ENCODE measurements around the gene FEM1A. TPM values are rescaled to one million over a fixed set of nuclear protein-coding genes. Genes with fewer than 3 reads are reported as not detected.
A peak's percentile ranks its signal among the peaks of the same experiment; 100 is the strongest.

The FEM1A gene
- total and polyA plus RNA-seq, 9 of the 15 experiments (the other 6 are each of a cell fraction or from before 2014, with no cell fraction given), result 0.08 to 19.0 (median 6.8) TPM

GRCh38 chr19:4768934-4769777, 22.4 kb upstream of the FEM1A start (continued):
- TF ChIP-seq, protein P1, sequence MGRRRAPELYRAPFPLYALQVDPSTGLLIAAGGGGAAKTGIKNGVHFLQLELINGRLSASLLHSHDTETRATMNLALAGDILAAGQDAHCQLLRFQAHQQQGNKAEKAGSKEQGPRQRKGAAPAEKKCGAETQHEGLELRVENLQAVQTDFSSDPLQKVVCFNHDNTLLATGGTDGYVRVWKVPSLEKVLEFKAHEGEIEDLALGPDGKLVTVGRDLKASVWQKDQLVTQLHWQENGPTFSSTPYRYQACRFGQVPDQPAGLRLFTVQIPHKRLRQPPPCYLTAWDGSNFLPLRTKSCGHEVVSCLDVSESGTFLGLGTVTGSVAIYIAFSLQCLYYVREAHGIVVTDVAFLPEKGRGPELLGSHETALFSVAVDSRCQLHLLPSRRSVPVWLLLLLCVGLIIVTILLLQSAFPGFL (CRISPR knock-in tag; IDR thresholded peaks at IDR 0.05), result peak; percentile 100
- TF ChIP-seq RUNX1 (IDR thresholded peaks at IDR 0.05; ENCODE audit: low read depth) (no peak), ZNF764 (CRISPR knock-in tag; IDR thresholded peaks at IDR 0.05; ENCODE audit: low read depth) (no peak), ZNF212 (CRISPR knock-in tag; IDR thresholded peaks at IDR 0.05) (no peak), CEBPG (CRISPR knock-in tag; IDR thresholded peaks at IDR 0.05) (peak; percentile 69), CEBPG (tag; conservative IDR thresholded peaks at IDR 0.05 in 1 of 2, IDR thresholded peaks at IDR 0.05 in 1 of 2) (no peak), U2AF1 (optimal IDR thresholded peaks at IDR 0.05; ENCODE audit: low read depth, low read length) (no peak), MXI1 (IDR thresholded peaks at IDR 0.05; ENCODE audit: low read depth, low read length) (peak; percentile 96), SAFB (IDR thresholded peaks at IDR 0.05; ENCODE audit: borderline replicate concordance, low read depth, low read length) (no peak), FOXJ3 (CRISPR knock-in tag; IDR thresholded peaks at IDR 0.05) (peak; percentile 97), HSF4 (CRISPR knock-in tag; IDR thresholded peaks at IDR 0.05; ENCODE audit: borderline replicate concordance) (peak; percentile 81; the same call in 1 of the 2 replicates), ZNF121 (CRISPR knock-in tag; conservative IDR thresholded peaks at IDR 0.05) (peak; percentile 88), ZKSCAN1 (IDR thresholded peaks at IDR 0.05; ENCODE audit: low read depth, low read length) (0 out of 2 replicates have a peak, but pooled peaks have one; percentile 36), ARHGAP35 (IDR thresholded peaks at IDR 0.05; ENCODE audit: partially characterized antibody) (no peak), ZNF717 (CRISPR knock-in tag; IDR thresholded peaks at IDR 0.05) (no peak), E4F1 (CRISPR knock-in tag; IDR thresholded peaks at IDR 0.05; ENCODE audit: borderline replicate concordance) (no peak), CCNT2 (IDR thresholded peaks at IDR 0.05; ENCODE audit: borderline replicate concordance, extremely low read depth, insufficient read length, low read depth, low read length) (no peak), CSDE1 (IDR thresholded peaks at IDR 0.05) (no peak), STAT5A (IDR thresholded peaks at IDR 0.05; ENCODE audit: borderline replicate concordance, low read length) (peak; percentile 23; the same call in 1 of the 2 replicates), ZNF589 (CRISPR knock-in tag; IDR thresholded peaks at IDR 0.05; ENCODE audit: low read depth) (peak; percentile 96), ZNF75A (CRISPR knock-in tag; IDR thresholded peaks at IDR 0.05) (no peak), POLR2H (tag; IDR thresholded peaks at IDR 0.05; ENCODE audit: low read depth) (no peak), MEF2D (tag; conservative IDR thresholded peaks at IDR 0.05; ENCODE audit: low read depth) (peak; percentile 70), HNRNPK (IDR thresholded peaks at IDR 0.05; ENCODE audit: low read depth, low read length, poor library complexity, severe bottlenecking) (no peak)
- TF ChIP-seq, protein P2, sequence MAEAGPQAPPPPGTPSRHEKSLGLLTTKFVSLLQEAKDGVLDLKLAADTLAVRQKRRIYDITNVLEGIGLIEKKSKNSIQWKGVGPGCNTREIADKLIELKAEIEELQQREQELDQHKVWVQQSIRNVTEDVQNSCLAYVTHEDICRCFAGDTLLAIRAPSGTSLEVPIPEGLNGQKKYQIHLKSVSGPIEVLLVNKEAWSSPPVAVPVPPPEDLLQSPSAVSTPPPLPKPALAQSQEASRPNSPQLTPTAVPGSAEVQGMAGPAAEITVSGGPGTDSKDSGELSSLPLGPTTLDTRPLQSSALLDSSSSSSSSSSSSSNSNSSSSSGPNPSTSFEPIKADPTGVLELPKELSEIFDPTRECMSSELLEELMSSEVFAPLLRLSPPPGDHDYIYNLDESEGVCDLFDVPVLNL (CRISPR knock-in tag; IDR thresholded peaks at IDR 0.05; ENCODE audit: low read depth), result peak; percentile 97
